ENCODE data around the gene CRB2.

The CRB2 gene

DNA sequence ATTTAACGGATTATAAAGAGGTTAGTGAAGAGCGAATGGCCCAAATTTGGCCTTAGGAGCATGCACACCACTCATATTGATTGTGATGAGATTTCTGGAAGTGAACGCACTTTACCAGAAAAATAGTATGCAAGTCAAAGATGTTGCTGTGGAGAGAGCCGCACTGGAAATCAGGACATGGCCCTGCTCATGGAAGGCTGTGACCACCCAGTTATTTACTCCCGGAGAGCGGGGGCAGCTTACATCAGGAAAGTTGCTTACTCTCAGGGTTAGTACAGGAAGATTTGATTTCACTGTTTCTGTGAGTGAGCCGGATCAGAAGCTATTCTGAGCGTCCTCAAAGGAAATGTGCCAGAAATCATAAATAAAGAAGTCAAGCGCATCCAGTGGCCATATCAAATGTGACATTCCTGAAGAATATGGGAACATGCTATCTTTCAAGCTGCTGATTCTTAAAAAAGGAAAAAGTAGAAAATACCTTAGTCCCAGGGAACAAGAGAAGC, 44.7 kb upstream of the CRB2 start:
- Histone ChIP-seq H4K20me1 (ENCODE audit: insufficient read depth, low read length) (no peaks in the 10 kb centered on the region), H3K27me3 (ENCODE audit: insufficient read depth, low read length, poor library complexity) (no peaks in the 10 kb centered on the region), H3K36me3 (ENCODE audit: insufficient read depth, low read length) (no peaks in the 10 kb centered on the region), H3K4me2 (ENCODE audit: insufficient read depth, low read length) (no peak overlapping the region), H3K4me3 (ENCODE audit: low read depth in 1 of 2, low read length in 2 of 2) (no peak overlapping the region), H3K79me2 (ENCODE audit: insufficient read depth, low read length) (no peaks in the 10 kb centered on the region), H3K9ac (ENCODE audit: low read depth, low read length) (no peak overlapping the region), H2AFZ (ENCODE audit: low read depth, low read length) (no peak overlapping the region), H3K4me1 (ENCODE audit: insufficient read depth, low read length) (no peaks in the 10 kb centered on the region), H3K27ac (ENCODE audit: low read length) (no peak overlapping the region), H3K9me3 (ENCODE audit: insufficient read depth, low read length, severe bottlenecking) (no peaks in the 10 kb centered on the region)
- TF ChIP-seq EZH2 (IDR thresholded peaks at IDR 0.05; ENCODE audit: borderline replicate concordance, low read depth, low read length, severe bottlenecking): no peak
- TF ChIP-seq, protein P1, sequence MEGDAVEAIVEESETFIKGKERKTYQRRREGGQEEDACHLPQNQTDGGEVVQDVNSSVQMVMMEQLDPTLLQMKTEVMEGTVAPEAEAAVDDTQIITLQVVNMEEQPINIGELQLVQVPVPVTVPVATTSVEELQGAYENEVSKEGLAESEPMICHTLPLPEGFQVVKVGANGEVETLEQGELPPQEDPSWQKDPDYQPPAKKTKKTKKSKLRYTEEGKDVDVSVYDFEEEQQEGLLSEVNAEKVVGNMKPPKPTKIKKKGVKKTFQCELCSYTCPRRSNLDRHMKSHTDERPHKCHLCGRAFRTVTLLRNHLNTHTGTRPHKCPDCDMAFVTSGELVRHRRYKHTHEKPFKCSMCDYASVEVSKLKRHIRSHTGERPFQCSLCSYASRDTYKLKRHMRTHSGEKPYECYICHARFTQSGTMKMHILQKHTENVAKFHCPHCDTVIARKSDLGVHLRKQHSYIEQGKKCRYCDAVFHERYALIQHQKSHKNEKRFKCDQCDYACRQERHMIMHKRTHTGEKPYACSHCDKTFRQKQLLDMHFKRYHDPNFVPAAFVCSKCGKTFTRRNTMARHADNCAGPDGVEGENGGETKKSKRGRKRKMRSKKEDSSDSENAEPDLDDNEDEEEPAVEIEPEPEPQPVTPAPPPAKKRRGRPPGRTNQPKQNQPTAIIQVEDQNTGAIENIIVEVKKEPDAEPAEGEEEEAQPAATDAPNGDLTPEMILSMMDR (IDR thresholded peaks at IDR 0.05; ENCODE audit: borderline replicate concordance, extremely low read depth, low read length, poor library complexity, severe bottlenecking): no peak
- ATAC-seq (ENCODE audit: insufficient read depth, low read depth) (no peak), DNase-seq (no peak)

DNA sequence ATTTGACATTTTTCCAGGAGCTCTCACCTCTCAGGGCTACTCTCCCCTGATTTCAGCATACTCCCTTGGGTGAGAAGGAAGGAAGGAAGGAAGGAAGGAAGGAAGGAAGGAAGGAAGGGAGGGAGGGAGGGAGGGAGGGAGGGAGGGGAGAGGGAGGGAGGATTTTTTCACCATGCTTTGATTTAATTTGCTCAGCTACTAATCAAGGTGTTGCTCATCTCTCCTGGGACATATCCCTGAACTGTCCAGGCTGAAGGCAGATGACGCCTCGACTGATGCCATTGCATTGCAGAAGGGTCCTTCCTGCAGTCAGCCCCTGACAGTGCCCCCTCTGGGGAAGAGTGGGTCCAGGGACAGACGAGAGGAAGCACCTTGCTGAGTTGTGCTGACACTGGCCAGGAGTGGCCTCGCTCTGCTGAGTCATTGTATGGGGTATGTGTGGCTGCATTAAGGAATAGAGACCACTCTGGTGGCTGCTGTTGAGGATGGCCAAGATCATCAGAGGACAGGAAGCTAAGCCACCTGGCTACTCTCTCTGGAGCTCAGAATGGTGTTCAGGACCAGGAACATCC, 43.6 kb upstream of the CRB2 start:
- H3K9ac ChIP-seq (ENCODE audit: low read depth, low read length): no peak overlapping the region
- H3K36me3 ChIP-seq (ENCODE audit: insufficient read depth, low read length): no peaks in the 10 kb centered on the region
- no peak for TF ChIP-seq EZH2 (IDR thresholded peaks at IDR 0.05; ENCODE audit: borderline replicate concordance, low read depth, low read length, severe bottlenecking)
- TF ChIP-seq, protein P1 (IDR thresholded peaks at IDR 0.05; ENCODE audit: borderline replicate concordance, extremely low read depth, low read length, poor library complexity, severe bottlenecking): no peak
- no peak overlapping the region for H3K4me2 ChIP-seq (ENCODE audit: insufficient read depth, low read length)
- no peaks in the 10 kb centered on the region for H3K9me3 ChIP-seq (ENCODE audit: insufficient read depth, low read length, severe bottlenecking)
- no peak overlapping the region for H2AFZ ChIP-seq (ENCODE audit: low read depth, low read length)
- DNase-seq: no peak
- H3K4me3 ChIP-seq (ENCODE audit: low read depth in 1 of 2, low read length in 2 of 2): no peak overlapping the region
- no peaks in the 10 kb centered on the region for H3K79me2 ChIP-seq (ENCODE audit: insufficient read depth, low read length)
- no peak for ATAC-seq (ENCODE audit: insufficient read depth, low read depth)
- no peaks in the 10 kb centered on the region for H3K4me1 ChIP-seq (ENCODE audit: insufficient read depth, low read length)
- H3K27ac ChIP-seq (ENCODE audit: low read length): no peak overlapping the region
- no peaks in the 10 kb centered on the region for H4K20me1 ChIP-seq (ENCODE audit: insufficient read depth, low read length)
- no peaks in the 10 kb centered on the region for H3K27me3 ChIP-seq (ENCODE audit: insufficient read depth, low read length, poor library complexity)

GRCh38 chr9:123314617-123315016, 41.4 kb upstream of the CRB2 start:
- Histone ChIP-seq H3K36me3 (ENCODE audit: insufficient read depth, low read length) (no peaks in the 10 kb centered on the region), H3K9ac (ENCODE audit: low read depth, low read length) (no peak overlapping the region), H3K79me2 (ENCODE audit: insufficient read depth, low read length) (no peaks in the 10 kb centered on the region), H3K27me3 (ENCODE audit: insufficient read depth, low read length, poor library complexity) (peaks cover 3% of the 10 kb centered on the region), H3K4me1 (ENCODE audit: insufficient read depth, low read length) (no peaks in the 10 kb centered on the region), H3K4me2 (ENCODE audit: insufficient read depth, low read length) (no peak overlapping the region), H3K27ac (ENCODE audit: low read length) (no peak overlapping the region), H3K4me3 (ENCODE audit: low read depth in 1 of 2, low read length in 2 of 2) (no peak overlapping the region), H4K20me1 (ENCODE audit: insufficient read depth, low read length) (no peaks in the 10 kb centered on the region), H2AFZ (ENCODE audit: low read depth, low read length) (no peak overlapping the region), H3K9me3 (ENCODE audit: insufficient read depth, low read length, severe bottlenecking) (no peaks in the 10 kb centered on the region)
- TF ChIP-seq, protein P1 (IDR thresholded peaks at IDR 0.05; ENCODE audit: borderline replicate concordance, extremely low read depth, low read length, poor library complexity, severe bottlenecking): no peak
- no peak for TF ChIP-seq EZH2 (IDR thresholded peaks at IDR 0.05; ENCODE audit: borderline replicate concordance, low read depth, low read length, severe bottlenecking)
- ATAC-seq (ENCODE audit: insufficient read depth, low read depth): no peak
- no peak for DNase-seq
